ENCODE results near the gene CFAP99. TPM values are rescaled to one million over a fixed set of nuclear protein-coding genes. Genes with fewer than 3 reads are reported as not detected.

The CFAP99 gene
- total and polyA plus RNA-seq, 2 of the 4 experiments (the other 2 are of a cell fraction): not detected

DNA sequence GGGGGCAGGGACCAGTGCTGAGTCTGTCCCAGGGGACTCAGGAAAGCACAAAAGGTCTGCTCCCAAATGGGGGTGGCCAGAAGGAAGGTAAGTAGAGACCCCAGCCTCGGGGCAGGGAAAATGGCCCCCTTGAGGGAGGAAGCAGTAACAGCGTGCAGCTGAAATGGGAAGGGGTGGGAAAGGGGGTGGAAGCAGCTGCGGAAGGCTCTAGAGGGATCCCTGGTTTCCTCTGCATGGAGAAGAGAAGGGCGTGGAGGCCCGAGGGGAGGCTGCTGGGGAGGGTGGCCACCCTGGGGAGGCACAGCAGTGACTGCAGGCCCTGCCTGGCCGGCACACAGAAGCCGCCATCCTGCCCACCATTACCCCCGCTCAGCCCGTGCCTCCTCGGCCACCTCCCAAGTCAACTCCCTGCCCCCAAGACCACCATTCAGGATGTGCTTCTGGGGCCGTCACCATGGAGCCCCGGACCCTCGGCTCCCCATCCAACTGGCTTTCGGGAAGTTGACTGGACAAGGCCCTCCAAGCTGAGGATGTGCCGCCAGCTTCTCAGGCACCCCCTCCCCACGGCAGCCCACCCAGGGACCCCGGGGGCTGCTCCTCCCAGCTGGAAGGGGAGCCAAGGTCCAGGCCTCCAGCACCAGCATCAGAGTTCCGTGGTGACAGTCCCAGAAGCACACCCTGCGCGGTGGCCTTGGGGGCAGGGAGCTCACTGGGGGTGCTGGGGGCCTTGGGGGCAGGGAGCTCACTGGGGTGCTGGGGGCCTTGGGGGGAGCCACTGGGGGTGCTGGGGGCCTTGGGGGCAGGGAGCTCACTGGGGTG, 23.6 kb downstream of the CFAP99 start (continued):
- TF ChIP-seq, protein P1, sequence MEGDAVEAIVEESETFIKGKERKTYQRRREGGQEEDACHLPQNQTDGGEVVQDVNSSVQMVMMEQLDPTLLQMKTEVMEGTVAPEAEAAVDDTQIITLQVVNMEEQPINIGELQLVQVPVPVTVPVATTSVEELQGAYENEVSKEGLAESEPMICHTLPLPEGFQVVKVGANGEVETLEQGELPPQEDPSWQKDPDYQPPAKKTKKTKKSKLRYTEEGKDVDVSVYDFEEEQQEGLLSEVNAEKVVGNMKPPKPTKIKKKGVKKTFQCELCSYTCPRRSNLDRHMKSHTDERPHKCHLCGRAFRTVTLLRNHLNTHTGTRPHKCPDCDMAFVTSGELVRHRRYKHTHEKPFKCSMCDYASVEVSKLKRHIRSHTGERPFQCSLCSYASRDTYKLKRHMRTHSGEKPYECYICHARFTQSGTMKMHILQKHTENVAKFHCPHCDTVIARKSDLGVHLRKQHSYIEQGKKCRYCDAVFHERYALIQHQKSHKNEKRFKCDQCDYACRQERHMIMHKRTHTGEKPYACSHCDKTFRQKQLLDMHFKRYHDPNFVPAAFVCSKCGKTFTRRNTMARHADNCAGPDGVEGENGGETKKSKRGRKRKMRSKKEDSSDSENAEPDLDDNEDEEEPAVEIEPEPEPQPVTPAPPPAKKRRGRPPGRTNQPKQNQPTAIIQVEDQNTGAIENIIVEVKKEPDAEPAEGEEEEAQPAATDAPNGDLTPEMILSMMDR (conservative IDR thresholded peaks at IDR 0.05; ENCODE audit: low read depth, low read length): no peak
- TF ChIP-seq RCOR1 (IDR thresholded peaks at IDR 0.05; ENCODE audit: insufficient replicate concordance, low read length) (no peak), CEBPB (IDR thresholded peaks at IDR 0.05; ENCODE audit: low read depth, low read length) (no peak), SMC3 (IDR thresholded peaks at IDR 0.05; ENCODE audit: low read depth, low read length) (no peak), NFE2L2 (IDR thresholded peaks at IDR 0.05; ENCODE audit: low read depth, low read length) (no peak), MAZ (IDR thresholded peaks at IDR 0.05; ENCODE audit: borderline replicate concordance, low read depth, low read length) (no peak)

All from IMR-90 (cell line).